Endothelial cell of umbilical vein (primary cell): ENCODE measurements around the gene FTO. TPM values are rescaled to one million over a fixed set of nuclear protein-coding genes. Genes with fewer than 3 reads are reported as not detected.

Experiments used
- BruUV-seq: library from RNA; stranded (reverse); fragments of 400-500 nt; replicated peaks from 2 replicates; lab custom pipeline; 2021; lab: Mats Ljungman, UMichigan
- CTCF ChIA-PET: fragments of 300-600, 350-600 bp; sonication (Branson Sonifier 250); formaldehyde crosslinking; loops from one replicate; lab custom pipeline; 2021; ENCODE audit warnings: antibody characterized with exemption, inconsistent platforms; lab: Charles Lee
- POLR2A ChIA-PET: fragments of 300-600, 350-600 bp; sonication (Branson Sonifier 250); formaldehyde crosslinking; loops from one replicate; lab custom pipeline; 2021; ENCODE audit warnings: antibody characterized with exemption, inconsistent platforms; lab: Charles Lee
- DNase-seq: peaks from one replicate; pipeline ENCODE4 v3.0.0-alpha.2; 2011; ENCODE audit warnings: low read depth, low spot score
- FAIRE-seq: peaks from 2 replicates; lab custom pipeline; 2011; peaks lifted over from hg19 to GRCh38; lab: Jason Lieb, UNC
- H2AFZ ChIP-seq: 2 replicates; pipeline ENCODE4 v1.6.0; 2012; ENCODE audit warnings: low read depth, low read length, control low read depth, inconsistent platforms
- H3K27ac ChIP-seq: 2 replicates; pipeline ENCODE4 v1.5.1; 2011; ENCODE audit warnings: low read depth, mild to moderate bottlenecking, control low read depth, low read length, moderate library complexity; ENCODE audit not compliant: insufficient read depth
- H3K27me3 ChIP-seq, 2 experiments: 2 replicates each; pipeline versions ENCODE4 v1.6.0 to v1.6.1; 2011; ENCODE audit warnings: low read length in 2 of 2, mixed read lengths in 1 of 2; ENCODE audit not compliant: control insufficient read depth in 2 of 2, insufficient read depth in 2 of 2
- H3K36me3 ChIP-seq, 2 experiments: 2 replicates in 1 of 2; 3 replicates in 1 of 2; pipeline ENCODE4 v1.5.1; 2011; ENCODE audit warnings: low read length in 2 of 2, mild to moderate bottlenecking in 1 of 2, moderate library complexity in 1 of 2; ENCODE audit not compliant: control insufficient read depth in 2 of 2, insufficient read depth in 2 of 2; ENCODE audit errors: extremely low read depth in 1 of 2
- H3K4me1 ChIP-seq: 3 replicates; pipeline ENCODE4 v1.5.1; 2011; ENCODE audit warnings: mild to moderate bottlenecking, low read length; ENCODE audit not compliant: control insufficient read depth, insufficient read depth; ENCODE audit errors: extremely low read depth
- H3K4me2 ChIP-seq: 2 replicates; pipeline ENCODE4 v1.6.1; 2011; ENCODE audit warnings: low read length, control low read depth, mixed read lengths; ENCODE audit not compliant: insufficient read depth
- H3K4me3 ChIP-seq, 3 experiments: fragments of 200-600 bp in 1 of 3; sonication (generic), shearing (Covaris generic) in 1 of 3; replicated peaks in 1 of 3; 2 replicates each; pipeline ENCODE4 v1.5.1; 2011 to 2016; ENCODE audit warnings: control low read depth in 3 of 3, low read length in 3 of 3, mild to moderate bottlenecking in 2 of 3, inconsistent platforms in 1 of 3, low read depth in 1 of 3, moderate library complexity in 1 of 3; ENCODE audit not compliant: insufficient read depth in 1 of 3
- H3K79me2 ChIP-seq: 2 replicates; pipeline ENCODE4 v1.6.0; 2012; ENCODE audit warnings: low read length, inconsistent platforms; ENCODE audit not compliant: control insufficient read depth, insufficient read depth
- H3K9ac ChIP-seq: replicated peaks from 2 replicates; pipeline ENCODE3; 2011; ENCODE audit warnings: low read length, control low read depth; ENCODE audit not compliant: insufficient read depth; ENCODE audit errors: extremely low read depth
- H3K9me1 ChIP-seq: replicated peaks from 3 replicates; pipeline ENCODE4 v1.6.0; 2011; ENCODE audit warnings: mild to moderate bottlenecking, low read length; ENCODE audit not compliant: control insufficient read depth, insufficient read depth; ENCODE audit errors: extremely low read depth
- H3K9me3 ChIP-seq: replicated peaks from 2 replicates; pipeline ENCODE4 v1.5.1; 2012; ENCODE audit warnings: low read length, inconsistent platforms; ENCODE audit not compliant: control insufficient read depth, insufficient read depth
- H4K20me1 ChIP-seq: replicated peaks from 2 replicates; pipeline ENCODE3; 2011; ENCODE audit warnings: mild to moderate bottlenecking, low read length; ENCODE audit not compliant: control insufficient read depth, insufficient read depth; ENCODE audit errors: extremely low read depth
- FOS ChIP-seq: IDR thresholded peaks from 2 replicates; pipeline ENCODE4 v1.6.1; 2011; ENCODE audit warnings: mild to moderate bottlenecking, low read length, moderate library complexity, borderline replicate concordance; ENCODE audit not compliant: insufficient read depth
- GATA2 ChIP-seq: IDR thresholded peaks from 2 replicates; pipeline ENCODE4 v1.7.0; 2011; ENCODE audit warnings: low read depth, mild to moderate bottlenecking, moderate library complexity, mixed read lengths, low read length; ENCODE audit not compliant: insufficient read length, insufficient read depth
- MYC ChIP-seq: IDR thresholded peaks from one replicate; pipeline ENCODE4 v1.6.1; 2011; ENCODE audit warnings: mild to moderate bottlenecking, low read depth, low read length
- dilution Hi-C: fragments of 300-500 bp; cut with MboI; formaldehyde crosslinking; loops from one replicate; pipeline ENCODE4 v1.15.0; 2019; ENCODE audit warnings: low sequenced_read_pairs; ENCODE audit not compliant: extremely low pct_ligation_motif_present
- intact Hi-C: fragments of 100-400 bp; cut with micrococcal nuclease; formaldehyde crosslinking; loops from one replicate; pipeline ENCODE4 v1.10.0; 2022
- polyA plus RNA-seq, 4 experiments: library from polyadenylated mRNA; depleted of rRNA in 3 of 4; stranded (reverse) in 3 of 4; unstranded in 1 of 4; fragments of >200 nt; gene quantifications; 2 replicates each; pipeline versions ENCODE4 v1.2.1 to v1.2.3, GENCODE V29; 2011 to 2012; ENCODE audit warnings: missing spikeins in 1 of 4
- total RNA-seq: library from RNA; stranded (reverse); gene quantifications from 2 replicates; pipeline ENCODE4 v1.2.3, GENCODE V29; 2021
- TF ChIP-seq, protein P1 (sequence below), 2 donors: IDR thresholded peaks; 1 replicate in 1 of 2; 2 replicates in 1 of 2; pipeline ENCODE4 v1.5.1; 2011; ENCODE audit warnings: low read length in 2 of 2, mild to moderate bottlenecking in 2 of 2, moderate library complexity in 2 of 2, control low read depth in 1 of 2, inconsistent platforms in 1 of 2, low read depth in 1 of 2; ENCODE audit not compliant: insufficient read depth in 1 of 2; ENCODE audit errors: extremely low read depth in 1 of 2

Gene FTO
- total and polyA plus RNA-seq, 2 donors (not counting 3 experiments of a cell fraction or from before 2014, with no cell fraction given), result 48.6 to 87.1 TPM

DNA sequence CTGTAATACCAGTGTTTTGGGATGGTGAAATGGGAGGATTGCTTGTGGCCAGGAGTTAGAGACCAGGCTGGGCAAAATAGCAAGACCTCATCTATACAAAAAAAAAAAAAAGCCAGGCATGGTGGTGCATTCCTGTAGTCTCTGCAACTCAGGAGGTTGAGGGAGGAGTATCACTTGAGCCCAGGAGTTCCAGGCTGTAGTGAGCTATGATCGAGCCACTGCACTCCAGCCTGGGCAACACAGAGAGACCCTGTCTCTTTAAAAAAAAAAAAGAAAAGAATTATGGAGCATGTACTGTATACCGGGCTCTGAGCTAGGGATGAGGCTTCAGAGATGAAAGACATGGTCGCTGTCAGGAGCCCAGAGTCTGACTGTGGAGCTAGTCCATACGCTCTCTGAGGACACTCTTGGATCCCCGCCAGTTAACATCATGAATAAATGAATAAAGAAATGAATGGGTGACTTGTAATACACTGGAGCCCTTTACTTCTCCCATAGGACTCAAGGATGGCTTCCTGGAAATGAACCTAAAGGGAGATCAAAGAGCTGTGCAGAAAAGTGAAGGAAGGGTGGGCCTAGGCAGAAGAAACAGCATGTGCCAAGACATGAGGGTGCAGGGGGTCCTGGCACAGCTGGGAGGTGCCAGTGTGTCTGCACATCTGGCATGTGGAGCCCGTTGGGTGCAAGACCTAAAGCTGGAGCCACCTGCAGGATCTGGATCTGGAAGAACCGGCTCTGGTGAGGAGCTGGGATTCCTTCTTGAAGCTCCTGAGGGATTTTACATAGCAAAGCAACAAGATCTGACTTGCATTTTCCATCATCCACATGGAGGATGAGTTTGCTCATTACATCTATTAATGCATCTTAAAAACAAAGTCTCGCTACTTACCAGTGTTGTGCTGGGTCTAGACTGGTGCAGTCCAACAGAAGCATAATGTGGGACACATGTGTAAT, 462.2 kb downstream of the FTO start:
- no TSS peak for BruUV-seq
- Histone ChIP-seq H4K20me1 (no peaks in the 10 kb centered on the region), H3K4me2 (no peak overlapping the region), H3K4me1 (no peaks in the 10 kb centered on the region), H3K27me3 (peaks cover 0 to under 1% of the 10 kb centered on the region in 2 experiments), H2AFZ (no peak overlapping the region), H3K4me3 (no peak overlapping the region), H3K27ac (no peak overlapping the region), H3K79me2 (no peaks in the 10 kb centered on the region), H3K36me3 (no peaks in the 10 kb centered on the region), H3K9me3 (no peaks in the 10 kb centered on the region), H3K9me1 (no peaks in the 10 kb centered on the region), H3K9ac (no peak overlapping the region)
- TF ChIP-seq GATA2 (no peak), MYC (no peak), FOS (no peak)
- TF ChIP-seq, protein P1, sequence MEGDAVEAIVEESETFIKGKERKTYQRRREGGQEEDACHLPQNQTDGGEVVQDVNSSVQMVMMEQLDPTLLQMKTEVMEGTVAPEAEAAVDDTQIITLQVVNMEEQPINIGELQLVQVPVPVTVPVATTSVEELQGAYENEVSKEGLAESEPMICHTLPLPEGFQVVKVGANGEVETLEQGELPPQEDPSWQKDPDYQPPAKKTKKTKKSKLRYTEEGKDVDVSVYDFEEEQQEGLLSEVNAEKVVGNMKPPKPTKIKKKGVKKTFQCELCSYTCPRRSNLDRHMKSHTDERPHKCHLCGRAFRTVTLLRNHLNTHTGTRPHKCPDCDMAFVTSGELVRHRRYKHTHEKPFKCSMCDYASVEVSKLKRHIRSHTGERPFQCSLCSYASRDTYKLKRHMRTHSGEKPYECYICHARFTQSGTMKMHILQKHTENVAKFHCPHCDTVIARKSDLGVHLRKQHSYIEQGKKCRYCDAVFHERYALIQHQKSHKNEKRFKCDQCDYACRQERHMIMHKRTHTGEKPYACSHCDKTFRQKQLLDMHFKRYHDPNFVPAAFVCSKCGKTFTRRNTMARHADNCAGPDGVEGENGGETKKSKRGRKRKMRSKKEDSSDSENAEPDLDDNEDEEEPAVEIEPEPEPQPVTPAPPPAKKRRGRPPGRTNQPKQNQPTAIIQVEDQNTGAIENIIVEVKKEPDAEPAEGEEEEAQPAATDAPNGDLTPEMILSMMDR (IDR thresholded peaks at IDR 0.05; ENCODE audit: extremely low read depth in 1 of 2, insufficient read depth in 1 of 2, low read depth in 1 of 2, low read length in 2 of 2), result no peak
- DNase-seq (no peak), FAIRE-seq (no peak)
- ChIA-PET CTCF (no interaction called here), POLR2A (no interaction called here)
- intact Hi-C loops (no loop called here), dilution Hi-C loops (no loop called here)
